Nephron (organoid): ENCODE data around the gene LEKR1.

Experiments
- H3K27ac Mint-ChIP-seq, 3 experiments: 2 replicates each; pipeline ENCODE4 v1.8.0; 2020; ENCODE audit warnings: mixed read lengths in 3 of 3, mild to moderate bottlenecking in 2 of 3, moderate library complexity in 1 of 3
- H3K27me3 Mint-ChIP-seq: 2 replicates; pipeline ENCODE4 v1.8.0; 2021; ENCODE audit warnings: low read depth, mild to moderate bottlenecking, moderate library complexity, mixed read lengths
- H3K36me3 Mint-ChIP-seq: 2 replicates; pipeline ENCODE4 v1.8.0; 2020; ENCODE audit warnings: low read depth, mixed read lengths
- H3K4me1 Mint-ChIP-seq: 2 replicates; pipeline ENCODE4 v1.8.0; 2020; ENCODE audit warnings: mixed read lengths
- H3K4me3 Mint-ChIP-seq, 3 experiments: 2 replicates each; pipeline ENCODE4 v1.8.0; 2020; ENCODE audit warnings: mild to moderate bottlenecking in 3 of 3, mixed read lengths in 3 of 3, moderate library complexity in 2 of 3
- H3K9me3 Mint-ChIP-seq: 2 replicates; pipeline ENCODE4 v1.8.0; 2020; ENCODE audit warnings: mixed read lengths
- CTCF ChIP-seq, 3 experiments: fragments of 200-600 bp; sonication (generic); IDR thresholded peaks; one replicate each; pipeline ENCODE4 v1.5.0; 2021; ENCODE audit warnings: antibody characterized with exemption in 3 of 3; ENCODE audit not compliant: unreplicated experiment in 3 of 3

Gene LEKR1

DNA sequence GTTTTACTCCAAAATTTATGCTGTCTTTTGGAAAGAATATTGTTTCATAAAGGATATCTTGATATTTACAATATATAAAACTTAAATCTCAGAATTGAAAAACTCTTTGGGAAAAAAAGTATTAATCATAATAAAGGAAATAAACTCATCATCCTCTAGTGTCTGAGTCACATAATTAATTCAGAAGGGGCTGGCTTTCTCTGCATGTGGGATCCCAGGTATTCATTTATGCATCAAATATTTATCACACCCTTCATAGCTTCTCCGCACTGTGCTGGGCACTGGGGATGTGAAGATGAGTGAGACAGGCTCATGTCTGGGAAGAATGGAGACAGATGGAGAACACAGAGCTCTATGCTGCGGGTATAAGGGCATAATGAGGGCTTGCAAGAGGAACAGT, 268.1 kb downstream of the LEKR1 start:
- Mint-ChIP-seq H3K27me3 (peaks cover 13% of the 10 kb centered on the region), H3K9me3 (no peaks in the 10 kb centered on the region), H3K4me1 (peaks cover 52% of the 10 kb centered on the region), H3K4me3 (no peak overlapping the region), H3K36me3 (no peaks in the 10 kb centered on the region), H3K27ac (peak overlapping the region in 1 of 3 experiments; percentile 37)
- TF ChIP-seq CTCF (IDR thresholded peaks at IDR 0.05; ENCODE audit: unreplicated experiment in 3 of 3), result no peak

- peaks cover 13% of the 10 kb centered on the region for H3K27me3 Mint-ChIP-seq
- peaks cover 47% of the 10 kb centered on the region for H3K4me1 Mint-ChIP-seq
- no peak for TF ChIP-seq CTCF (IDR thresholded peaks at IDR 0.05; ENCODE audit: unreplicated experiment in 3 of 3)
- no peaks in the 10 kb centered on the region for H3K9me3 Mint-ChIP-seq
- no peak overlapping the region for H3K4me3 Mint-ChIP-seq
- peak overlapping the region in 1 of 3 experiments; percentile 63 for H3K27ac Mint-ChIP-seq
- H3K36me3 Mint-ChIP-seq, result no peaks in the 10 kb centered on the region
These were observed 268.8 kb downstream of the LEKR1 start for GRCh38 chr3:157094751-157095480.
